ENCODE results near the gene ASCL1.

Gene ASCL1

GRCh38 chr12:102957339-102958050 lies at the start of gene ASCL1:
ASCL1 (plus strand) TSS chr12:102957674; CDS start chr12:102958245, 571 bp downstream.
- peak; percentile 94 to 95 for DNase-seq

- DNase-seq: no peak
These were observed 49.6 kb upstream of the ASCL1 start for GRCh38 chr12:102907918-102908317.

- DNase-seq: no peak
These were observed 47.3 kb upstream of the ASCL1 start for GRCh38 chr12:102910137-102910536.

- DNase-seq: no peak
These were observed 46.7 kb upstream of the ASCL1 start for GRCh38 chr12:102910792-102911191.

GRCh38 chr12:102911320-102911719 lies 46.2 kb upstream of the ASCL1 start:
- DNase-seq: no peak

GRCh38 chr12:102912258-102912657 lies 45.2 kb upstream of the ASCL1 start:
- DNase-seq: no peak

- no peak for DNase-seq
These were observed 43.8 kb upstream of the ASCL1 start for GRCh38 chr12:102913453-102914226.

GRCh38 chr12:102916252-102917025 lies 41.0 kb upstream of the ASCL1 start:
- DNase-seq: no peak

GRCh38 chr12:102917026-102917787 lies 40.3 kb upstream of the ASCL1 start, which contains the start of gene PAH:
PAH (minus strand) TSS chr12:102917244; CDS start chr12:102917130, 114 bp downstream.
- DNase-seq: no peak

- DNase-seq: no peak
These were observed 38.6 kb upstream of the ASCL1 start for GRCh38 chr12:102918840-102919239.

GRCh38 chr12:102920271-102920670 lies 37.2 kb upstream of the ASCL1 start:
- DNase-seq: no peak

GRCh38 chr12:102921240-102921639 lies 36.2 kb upstream of the ASCL1 start:
- DNase-seq: no peak

GRCh38 chr12:102927220-102927619 lies 30.3 kb upstream of the ASCL1 start:
- DNase-seq: no peak

GRCh38 chr12:102933168-102933567 lies 24.3 kb upstream of the ASCL1 start:
- DNase-seq: no peak

- no peak for DNase-seq
These were observed 18.4 kb upstream of the ASCL1 start for GRCh38 chr12:102939059-102939458.

- DNase-seq: no peak
These were observed 17.7 kb upstream of the ASCL1 start for GRCh38 chr12:102939670-102940222.

- DNase-seq: no peak
These were observed 11.4 kb upstream of the ASCL1 start for GRCh38 chr12:102946042-102946441.

- peak; percentile 74 to 85 for DNase-seq
These were observed 8.5 kb upstream of the ASCL1 start for GRCh38 chr12:102948941-102949352.

GRCh38 chr12:102950107-102950949 lies 7.1 kb upstream of the ASCL1 start:
- DNase-seq: peak; percentile 77 to 87

GRCh38 chr12:102950950-102951619 lies 6.4 kb upstream of the ASCL1 start:
- DNase-seq: peak; percentile 76 to 91

GRCh38 chr12:102951841-102952240 lies 5.6 kb upstream of the ASCL1 start:
- peak in 1 of 2 experiments; percentile 51 for DNase-seq
